Gastrocnemius medialis (tissue), 4 donors: Measurements from ENCODE around the gene PTP4A1.

Source experiments
- CTCF ChIP-seq, 5 experiments: fragments of 450-650 bp in 3 of 5; fragments of 200-600 bp in 2 of 5; sonication (generic) in 2 of 5; IDR thresholded peaks in 4 of 5; conservative IDR thresholded peaks in 1 of 5; 1 replicate in 4 of 5; 2 replicates in 1 of 5; pipeline ENCODE4 v1.5.1; 2016 to 2019; ENCODE audit warnings: antibody characterized with exemption in 5 of 5, mild to moderate bottlenecking in 3 of 5, moderate library complexity in 3 of 5
- POLR2A ChIP-seq, 2 donors: fragments of 450-650 bp; IDR thresholded peaks; one replicate each; pipeline ENCODE4 v1.6.1; 2017; ENCODE audit warnings: antibody characterized with exemption in 2 of 2, mild to moderate bottlenecking in 2 of 2, moderate library complexity in 2 of 2

- TF ChIP-seq CTCF (IDR thresholded peaks at IDR 0.05 in 4 of 5, conservative IDR thresholded peaks at IDR 0.05 in 1 of 5) (no peak), POLR2A (IDR thresholded peaks at IDR 0.05) (no peak)
Measured at GRCh38 chr6:63615590-63615989, 43.3 kb downstream of the PTP4A1 start.
